Cardiac muscle cell (in vitro differentiated cells and primary cell): ENCODE data around the gene TRIM33. TPM values are rescaled to one million over a fixed set of nuclear protein-coding genes. Genes with fewer than 3 reads are reported as not detected.

ENCODE experiments used
- DNase-seq, 2 donors: peaks; one replicate each; pipeline versions ENCODE4 v3.0.0 to v3.0.0-alpha.2; 2010 to 2017; ENCODE audit warnings: low read depth in 1 of 2, low spot score in 1 of 2
- H3K27ac ChIP-seq: fragments of 200-600 bp; sonication (generic); 2 replicates; pipeline ENCODE4 v1.5.1; 2016
- H3K27me3 ChIP-seq: fragments of 200-600 bp; sonication (generic); 2 replicates; pipeline ENCODE4 v1.6.0; 2016; ENCODE audit warnings: control low read depth
- H3K36me3 ChIP-seq: fragments of 200-600 bp; sonication (generic); 2 replicates; pipeline ENCODE4 v1.5.1; 2016; ENCODE audit warnings: control low read depth
- H3K4me1 ChIP-seq: fragments of 200-600 bp; sonication (generic); 2 replicates; pipeline ENCODE4 v1.8.1; 2017; ENCODE audit warnings: low read depth, mild to moderate bottlenecking, mixed run types
- H3K4me3 ChIP-seq: fragments of 200-600 bp; sonication (generic); 2 replicates; pipeline ENCODE4 v1.5.1; 2016; ENCODE audit warnings: mild to moderate bottlenecking
- H3K9me3 ChIP-seq: fragments of 200-600 bp; sonication (generic); 2 replicates; pipeline ENCODE4 v1.5.1; 2017; ENCODE audit warnings: low read depth, mild to moderate bottlenecking, control low read depth
- CTCF ChIP-seq: IDR thresholded peaks from 2 replicates; pipeline ENCODE4 v1.5.1; 2012; ENCODE audit warnings: low read depth, mild to moderate bottlenecking, low read length
- polyA plus RNA-seq: library from polyadenylated mRNA; unstranded; fragments of >200 nt; fragmentation: Nextera tagmentation; extraction: Ambion mirVana; gene quantifications from 2 replicates; pipeline ENCODE4 v1.2.1, GENCODE V29; 2016
- total RNA-seq: library from RNA; depleted of rRNA; stranded (reverse); fragments of >200 nt; gene quantifications from 2 replicates; pipeline ENCODE4 v1.2.3, GENCODE V29; 2016

Gene TRIM33
- total and polyA plus RNA-seq, 2 experiments from 2014 or later = 32.2 to 40.8 TPM

- Histone ChIP-seq H3K4me1 (no peaks in the 10 kb centered on the region), H3K4me3 (no peak overlapping the region), H3K27ac (no peak overlapping the region), H3K27me3 (no peaks in the 10 kb centered on the region), H3K36me3 (no peaks in the 10 kb centered on the region), H3K9me3 (no peaks in the 10 kb centered on the region)
- DNase-seq = peak in 1 of 2 donors; percentile 12
- peak; percentile 2 for TF ChIP-seq CTCF
These were observed 40.4 kb upstream of the TRIM33 start for GRCh38 chr1:114551400-114551799.

- H3K4me3 ChIP-seq = no peak overlapping the region
- H3K4me1 ChIP-seq = no peaks in the 10 kb centered on the region
- no peak for TF ChIP-seq CTCF
- no peaks in the 10 kb centered on the region for H3K27me3 ChIP-seq
- no peaks in the 10 kb centered on the region for H3K36me3 ChIP-seq
- H3K27ac ChIP-seq = no peak overlapping the region
- DNase-seq = no peak
- H3K9me3 ChIP-seq = no peaks in the 10 kb centered on the region
These were observed 39.3 kb upstream of the TRIM33 start for GRCh38 chr1:114550336-114550735.

DNA sequence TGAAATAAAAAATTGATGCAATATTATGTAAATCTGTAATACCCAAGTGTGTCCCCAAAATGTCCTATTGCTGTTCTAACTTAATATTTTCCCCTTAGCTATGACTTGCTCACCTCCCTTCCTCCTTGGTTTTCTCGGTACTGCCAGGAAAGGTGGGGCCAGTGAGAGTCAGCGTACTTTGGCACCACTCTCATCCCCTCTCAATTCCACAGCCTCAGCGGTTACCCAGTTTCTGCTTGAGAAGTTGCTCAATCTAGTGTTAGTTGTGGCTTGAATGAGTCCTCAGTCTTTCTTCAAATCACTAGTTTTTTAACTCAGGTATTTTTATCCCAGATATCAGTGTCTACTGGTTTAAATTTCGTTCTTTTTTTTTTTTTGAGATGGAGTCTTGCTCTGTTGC lies 38.1 kb upstream of the TRIM33 start:
- Histone ChIP-seq H3K4me1 (no peaks in the 10 kb centered on the region), H3K9me3 (no peaks in the 10 kb centered on the region), H3K27me3 (no peaks in the 10 kb centered on the region), H3K4me3 (no peak overlapping the region), H3K36me3 (no peaks in the 10 kb centered on the region), H3K27ac (no peak overlapping the region)
- TF ChIP-seq CTCF = no peak
- peak in 1 of 2 donors; percentile 29 for DNase-seq

GRCh38 chr1:114547076-114547475 lies 36.1 kb upstream of the TRIM33 start:
- no peak for DNase-seq
- TF ChIP-seq CTCF = no peak
- Histone ChIP-seq H3K27ac (no peak overlapping the region), H3K9me3 (no peaks in the 10 kb centered on the region), H3K27me3 (no peaks in the 10 kb centered on the region), H3K4me3 (no peak overlapping the region), H3K36me3 (no peaks in the 10 kb centered on the region), H3K4me1 (no peaks in the 10 kb centered on the region)

GRCh38 chr1:114545796-114546195 lies 34.8 kb upstream of the TRIM33 start:
- Histone ChIP-seq H3K27me3 (no peaks in the 10 kb centered on the region), H3K9me3 (no peaks in the 10 kb centered on the region), H3K36me3 (no peaks in the 10 kb centered on the region), H3K4me1 (no peaks in the 10 kb centered on the region), H3K27ac (no peak overlapping the region), H3K4me3 (no peak overlapping the region)
- no peak for TF ChIP-seq CTCF
- DNase-seq = no peak

GRCh38 chr1:114545315-114545714 lies 34.3 kb upstream of the TRIM33 start:
- no peak overlapping the region for H3K4me3 ChIP-seq
- H3K36me3 ChIP-seq = no peaks in the 10 kb centered on the region
- no peak for TF ChIP-seq CTCF
- no peaks in the 10 kb centered on the region for H3K9me3 ChIP-seq
- no peaks in the 10 kb centered on the region for H3K4me1 ChIP-seq
- H3K27ac ChIP-seq = no peak overlapping the region
- no peak for DNase-seq
- H3K27me3 ChIP-seq = no peaks in the 10 kb centered on the region
